Parathyroid adenoma (tissue), 2 donors: Measurements from ENCODE around the gene GRK6.

ENCODE experiments used
- H2AFZ ChIP-seq: fragments of 300-600 bp; sonication (generic); one replicate; pipeline ENCODE4 v1.7.0; 2017; ENCODE audit warnings: antibody characterized with exemption, mild to moderate bottlenecking
- H3K27ac ChIP-seq: fragments of 300-600 bp; sonication (generic); one replicate; pipeline ENCODE4 v1.7.0; 2017
- H3K27me3 ChIP-seq: fragments of 300-600 bp; sonication (generic); one replicate; pipeline ENCODE4 v1.7.0; 2017; ENCODE audit warnings: low read length; ENCODE audit not compliant: control insufficient read depth, insufficient read depth
- H3K36me3 ChIP-seq: fragments of 300-600 bp; sonication (generic); one replicate; pipeline ENCODE4 v1.7.0; 2017; ENCODE audit warnings: low read length; ENCODE audit not compliant: control insufficient read depth, insufficient read depth
- H3K4me1 ChIP-seq: fragments of 300-600 bp; sonication (generic); one replicate; pipeline ENCODE4 v1.7.0; 2017; ENCODE audit warnings: control low read depth
- H3K4me2 ChIP-seq: fragments of 300-600 bp; sonication (generic); one replicate; pipeline ENCODE4 v1.7.0; 2017; ENCODE audit warnings: low read length
- H3K4me3 ChIP-seq: fragments of 300-600 bp; sonication (generic); one replicate; pipeline ENCODE4 v1.7.0; 2017; ENCODE audit warnings: low read depth, low read length
- H3K79me2 ChIP-seq: fragments of 300-600 bp; sonication (generic); one replicate; pipeline ENCODE4 v1.7.0; 2017; ENCODE audit warnings: control low read depth
- H3K9ac ChIP-seq: fragments of 300-600 bp; sonication (generic); one replicate; pipeline ENCODE4 v1.7.0; 2017; ENCODE audit warnings: mild to moderate bottlenecking
- H3K9me3 ChIP-seq: fragments of 300-600 bp; sonication (generic); one replicate; pipeline ENCODE4 v1.7.0; 2017; ENCODE audit warnings: low read length; ENCODE audit not compliant: control insufficient read depth
- CTCF ChIP-seq: fragments of 300-600 bp; sonication (generic); IDR thresholded peaks from one replicate; pipeline ENCODE4 v1.7.0; 2017; ENCODE audit warnings: antibody characterized with exemption, mild to moderate bottlenecking
- donor health status: primary hyperparathyroidism.

Gene GRK6

GRCh38 chr5:177439518-177440053 lies 13.1 kb downstream of the GRK6 start:
- Histone ChIP-seq H3K4me2 (no peak overlapping the region), H2AFZ (no peak overlapping the region), H3K4me1 (no peaks in the 10 kb centered on the region), H3K36me3 (no peaks in the 10 kb centered on the region), H3K9me3 (no peaks in the 10 kb centered on the region), H3K9ac (no peak overlapping the region), H3K79me2 (no peaks in the 10 kb centered on the region), H3K27me3 (no peaks in the 10 kb centered on the region), H3K4me3 (no peak overlapping the region), H3K27ac (no peak overlapping the region)
- no peak for TF ChIP-seq CTCF

- Histone ChIP-seq H3K27ac (no peak overlapping the region), H3K4me3 (no peak overlapping the region), H3K4me2 (no peak overlapping the region), H3K36me3 (no peaks in the 10 kb centered on the region), H2AFZ (no peak overlapping the region), H3K4me1 (no peaks in the 10 kb centered on the region), H3K27me3 (no peaks in the 10 kb centered on the region), H3K79me2 (no peaks in the 10 kb centered on the region), H3K9me3 (no peaks in the 10 kb centered on the region), H3K9ac (no peak overlapping the region)
- TF ChIP-seq CTCF: no peak
These were observed 13.9 kb downstream of the GRK6 start for GRCh38 chr5:177440211-177440989.

- no peak overlapping the region for H3K9ac ChIP-seq
- H3K4me2 ChIP-seq: no peak overlapping the region
- no peak overlapping the region for H3K27ac ChIP-seq
- H3K27me3 ChIP-seq: no peaks in the 10 kb centered on the region
- no peak for TF ChIP-seq CTCF
- H3K4me3 ChIP-seq: no peak overlapping the region
- no peak overlapping the region for H2AFZ ChIP-seq
- no peaks in the 10 kb centered on the region for H3K79me2 ChIP-seq
- no peaks in the 10 kb centered on the region for H3K36me3 ChIP-seq
- H3K4me1 ChIP-seq: peaks cover 3% of the 10 kb centered on the region
- no peaks in the 10 kb centered on the region for H3K9me3 ChIP-seq
These were observed 14.7 kb downstream of the GRK6 start for GRCh38 chr5:177440990-177441780.

GRCh38 chr5:177442066-177442826 lies 15.8 kb downstream of the GRK6 start:
- Histone ChIP-seq H3K4me3 (no peak overlapping the region), H3K9me3 (no peaks in the 10 kb centered on the region), H2AFZ (no peak overlapping the region), H3K27ac (no peak overlapping the region), H3K79me2 (no peaks in the 10 kb centered on the region), H3K27me3 (no peaks in the 10 kb centered on the region), H3K4me1 (peaks cover 5% of the 10 kb centered on the region), H3K36me3 (no peaks in the 10 kb centered on the region), H3K9ac (no peak overlapping the region), H3K4me2 (no peak overlapping the region)
- no peak for TF ChIP-seq CTCF
